Calu3 (cell line): ENCODE measurements around the gene CDC34. TPM values are rescaled to one million over a fixed set of nuclear protein-coding genes. Genes with fewer than 3 reads are reported as not detected.

Experiments
- BruUV-seq: library from RNA; stranded (reverse); fragments of 400-500 nt; replicated peaks from 2 replicates; lab custom pipeline; 2021; lab: Mats Ljungman, UMichigan
- CTCF ChIA-PET: fragments of 300-600 bp; sonication (Branson Sonifier 250); formaldehyde crosslinking; loops from one replicate; lab custom pipeline; 2022; ENCODE audit warnings: antibody characterized with exemption; lab: Charles Lee
- DNase-seq: peaks from one replicate; pipeline ENCODE4 v3.0.0; 2022
- H3K27ac Mint-ChIP-seq: one replicate; pipeline ENCODE4 v1.8.0; 2022; ENCODE audit warnings: mixed read lengths; ENCODE audit not compliant: unreplicated experiment
- H3K27me3 Mint-ChIP-seq: one replicate; pipeline ENCODE4 v1.8.0; 2022; ENCODE audit warnings: mixed read lengths; ENCODE audit not compliant: unreplicated experiment
- H3K36me3 Mint-ChIP-seq: one replicate; pipeline ENCODE4 v1.8.0; 2022; ENCODE audit warnings: mild to moderate bottlenecking, moderate library complexity, mixed read lengths; ENCODE audit not compliant: insufficient read depth, unreplicated experiment
- H3K4me1 Mint-ChIP-seq: one replicate; pipeline ENCODE4 v1.8.0; 2022; ENCODE audit warnings: mild to moderate bottlenecking, low read depth, mixed read lengths; ENCODE audit not compliant: unreplicated experiment
- H3K4me3 Mint-ChIP-seq: one replicate; pipeline ENCODE4 v1.8.0; 2022; ENCODE audit warnings: mild to moderate bottlenecking, low read depth, moderate library complexity, mixed read lengths; ENCODE audit not compliant: unreplicated experiment
- H3K9me3 Mint-ChIP-seq: one replicate; pipeline ENCODE4 v1.8.0; 2022; ENCODE audit warnings: low read depth, mixed read lengths; ENCODE audit not compliant: unreplicated experiment
- intact Hi-C: fragments of 100-400 bp; cut with micrococcal nuclease; formaldehyde crosslinking; loops from one replicate; pipeline ENCODE4 v1.10.0; 2022; ENCODE audit not compliant: unreplicated experiment
- total RNA-seq: library from RNA; stranded (reverse); gene quantifications from 2 replicates; pipeline ENCODE4 v1.2.3, GENCODE V29; 2022
- TF ChIP-seq, protein P1 (sequence below): fragments of 200-600 bp; IDR thresholded peaks from one replicate; pipeline ENCODE4 v1.8.0; 2022; ENCODE audit warnings: antibody characterized with exemption; ENCODE audit not compliant: unreplicated experiment

The CDC34 gene
- total RNA-seq, 1 experiment from 2014 or later: 50.6 TPM

DNA sequence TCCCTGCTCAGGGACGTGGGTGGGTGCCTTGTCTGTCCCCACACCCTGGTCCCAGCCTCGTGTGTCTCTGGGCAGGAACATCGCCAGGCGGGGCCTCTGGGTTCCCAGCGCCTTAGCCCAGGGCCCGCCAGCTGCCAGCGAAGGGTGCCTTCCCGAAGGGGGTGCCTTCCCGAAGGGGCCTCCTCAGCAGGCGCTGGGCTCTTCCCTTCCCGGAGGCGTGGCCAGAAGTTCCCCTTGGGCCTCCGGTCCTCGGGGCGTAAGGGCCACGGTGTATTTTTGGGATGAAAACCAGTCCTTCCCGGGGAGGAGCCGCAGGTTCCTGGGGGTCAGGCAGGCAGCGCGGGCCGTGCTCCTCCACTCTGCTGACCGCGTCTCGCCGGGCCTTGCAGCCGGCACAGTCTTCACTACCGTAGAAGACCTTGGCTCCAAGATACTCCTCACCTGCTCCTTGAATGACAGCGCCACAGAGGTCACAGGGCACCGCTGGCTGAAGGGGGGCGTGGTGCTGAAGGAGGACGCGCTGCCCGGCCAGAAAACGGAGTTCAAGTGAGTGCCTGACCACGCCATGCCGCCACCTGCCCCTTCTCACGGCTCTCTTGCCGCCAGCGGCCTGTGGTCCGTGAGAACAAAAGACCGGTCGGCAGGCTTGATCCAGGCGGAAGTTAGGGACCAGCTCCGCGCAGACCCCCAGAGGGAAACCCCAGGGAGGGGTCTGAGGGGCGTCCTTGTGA, 47.7 kb downstream of the CDC34 start:
- H3K9me3 Mint-ChIP-seq: no peaks in the 10 kb centered on the region
- intact Hi-C loops: no loop called here
- no peak for DNase-seq
- TF ChIP-seq, protein P1, sequence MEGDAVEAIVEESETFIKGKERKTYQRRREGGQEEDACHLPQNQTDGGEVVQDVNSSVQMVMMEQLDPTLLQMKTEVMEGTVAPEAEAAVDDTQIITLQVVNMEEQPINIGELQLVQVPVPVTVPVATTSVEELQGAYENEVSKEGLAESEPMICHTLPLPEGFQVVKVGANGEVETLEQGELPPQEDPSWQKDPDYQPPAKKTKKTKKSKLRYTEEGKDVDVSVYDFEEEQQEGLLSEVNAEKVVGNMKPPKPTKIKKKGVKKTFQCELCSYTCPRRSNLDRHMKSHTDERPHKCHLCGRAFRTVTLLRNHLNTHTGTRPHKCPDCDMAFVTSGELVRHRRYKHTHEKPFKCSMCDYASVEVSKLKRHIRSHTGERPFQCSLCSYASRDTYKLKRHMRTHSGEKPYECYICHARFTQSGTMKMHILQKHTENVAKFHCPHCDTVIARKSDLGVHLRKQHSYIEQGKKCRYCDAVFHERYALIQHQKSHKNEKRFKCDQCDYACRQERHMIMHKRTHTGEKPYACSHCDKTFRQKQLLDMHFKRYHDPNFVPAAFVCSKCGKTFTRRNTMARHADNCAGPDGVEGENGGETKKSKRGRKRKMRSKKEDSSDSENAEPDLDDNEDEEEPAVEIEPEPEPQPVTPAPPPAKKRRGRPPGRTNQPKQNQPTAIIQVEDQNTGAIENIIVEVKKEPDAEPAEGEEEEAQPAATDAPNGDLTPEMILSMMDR: no peak
- BruUV-seq: no TSS peak
- H3K36me3 Mint-ChIP-seq: peaks cover 14% of the 10 kb centered on the region
- no peak overlapping the region for H3K4me3 Mint-ChIP-seq
- no peaks in the 10 kb centered on the region for H3K27me3 Mint-ChIP-seq
- H3K4me1 Mint-ChIP-seq: peaks cover 8% of the 10 kb centered on the region
- H3K27ac Mint-ChIP-seq: no peak overlapping the region
- CTCF ChIA-PET: no interaction called here

DNA sequence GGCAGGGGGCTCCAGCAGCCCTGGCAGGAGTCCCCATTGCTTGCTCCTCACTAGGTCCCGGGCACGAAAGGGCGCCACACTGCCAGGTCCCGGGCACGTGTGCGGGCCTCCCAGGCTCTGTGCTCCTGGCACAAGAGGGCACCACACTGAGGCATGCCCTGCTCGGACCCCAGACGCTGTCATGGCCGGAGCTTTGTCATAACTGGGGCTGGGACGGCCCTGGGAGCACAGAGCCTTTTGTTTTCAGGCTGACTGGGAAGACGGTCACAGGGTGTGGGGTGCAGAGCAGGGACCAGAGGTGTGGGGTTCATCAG, 48.2 kb downstream of the CDC34 start:
- no peaks in the 10 kb centered on the region for H3K9me3 Mint-ChIP-seq
- no peak overlapping the region for H3K4me3 Mint-ChIP-seq
- H3K36me3 Mint-ChIP-seq: peaks cover 15% of the 10 kb centered on the region
- TF ChIP-seq, protein P1: no peak
- DNase-seq: no peak
- peaks cover 6% of the 10 kb centered on the region for H3K4me1 Mint-ChIP-seq
- no peak overlapping the region for H3K27ac Mint-ChIP-seq
- intact Hi-C loops: no loop called here
- CTCF ChIA-PET: no interaction called here
- no peaks in the 10 kb centered on the region for H3K27me3 Mint-ChIP-seq
- BruUV-seq: no TSS peak

GRCh38 chr19:580274-580835, 48.8 kb downstream of the CDC34 start:
- CTCF ChIA-PET: no interaction called here
- peaks cover under 1% of the 10 kb centered on the region for H3K4me1 Mint-ChIP-seq
- TF ChIP-seq, protein P1: no peak

DNA sequence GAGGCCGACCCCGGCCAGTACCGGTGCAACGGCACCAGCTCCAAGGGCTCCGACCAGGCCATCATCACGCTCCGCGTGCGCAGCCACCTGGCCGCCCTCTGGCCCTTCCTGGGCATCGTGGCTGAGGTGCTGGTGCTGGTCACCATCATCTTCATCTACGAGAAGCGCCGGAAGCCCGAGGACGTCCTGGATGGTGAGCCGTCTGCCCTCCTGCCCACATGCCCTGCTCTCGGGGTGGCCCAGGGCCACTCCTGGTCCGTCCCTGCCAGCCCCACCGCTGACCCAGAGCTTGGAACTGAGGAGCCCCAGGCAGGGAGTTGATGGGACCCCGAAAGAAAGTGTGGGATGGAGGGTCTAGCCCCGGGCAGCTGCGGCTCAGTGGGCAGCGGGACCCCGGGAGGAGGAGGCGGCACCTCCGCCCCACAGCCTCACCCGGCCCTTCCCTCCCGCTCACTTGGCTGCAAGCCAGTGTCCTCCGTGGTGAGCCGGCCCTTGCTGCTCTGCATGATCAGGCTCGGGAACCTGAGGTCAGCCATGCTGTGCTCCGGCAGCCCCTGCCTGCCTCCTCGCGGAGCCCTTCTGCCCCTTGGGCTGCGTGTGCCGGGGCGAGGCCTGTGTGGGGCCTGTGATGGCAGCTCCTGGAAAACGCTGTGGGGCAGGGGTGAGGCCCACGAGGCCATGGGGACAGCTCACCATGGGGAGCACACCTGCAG, 50.0 kb downstream of the CDC34 start:
- H3K9me3 Mint-ChIP-seq: no peaks in the 10 kb centered on the region
- CTCF ChIA-PET: interaction anchor here (0.6 kb wide), 1 partner anchor 287 kb away, joined by 4 read pairs; no protein-coding TSS in a partner anchor

More at GRCh38 chr19:580274-580835, 48.8 kb downstream of the CDC34 start:
- intact Hi-C loops: no loop called here
- Mint-ChIP-seq H3K36me3 (peaks cover 19% of the 10 kb centered on the region), H3K27me3 (no peaks in the 10 kb centered on the region), H3K27ac (no peak overlapping the region), H3K4me3 (no peak overlapping the region), H3K9me3 (no peaks in the 10 kb centered on the region)
- DNase-seq: no peak
- no TSS peak for BruUV-seq

More for the DNA sequence above, 50.0 kb downstream of the CDC34 start:
- BruUV-seq: no TSS peak
- peaks cover 21% of the 10 kb centered on the region for H3K36me3 Mint-ChIP-seq
- H3K27ac Mint-ChIP-seq: no peak overlapping the region
- DNase-seq: no peak
- no peaks in the 10 kb centered on the region for H3K4me1 Mint-ChIP-seq
- intact Hi-C loops: no loop called here
- TF ChIP-seq, protein P1: no peak
- H3K27me3 Mint-ChIP-seq: no peaks in the 10 kb centered on the region
- no peak overlapping the region for H3K4me3 Mint-ChIP-seq
